Astrocyte of the spinal cord (primary cell): ENCODE results near the gene RHEBL1.

Experiments
- DNase-seq: peaks from one replicate; pipeline ENCODE4 v3.0.0; 2011; ENCODE audit warnings: low read depth, low spot score
- H3K4me3 ChIP-seq: 2 replicates; pipeline ENCODE4 v1.5.1; 2011; ENCODE audit warnings: low read depth, mild to moderate bottlenecking, low read length, moderate library complexity
- in situ Hi-C: cut with HindIII; loops from 2 replicates; pipeline ENCODE4 v1.10.0; 2017; ENCODE audit warnings: low sequenced_read_pairs
- TF ChIP-seq, protein P1 (sequence below): IDR thresholded peaks from 2 replicates; pipeline ENCODE4 v1.5.1; 2012; ENCODE audit warnings: low read depth, mild to moderate bottlenecking, low read length, inconsistent platforms

Gene RHEBL1

DNA sequence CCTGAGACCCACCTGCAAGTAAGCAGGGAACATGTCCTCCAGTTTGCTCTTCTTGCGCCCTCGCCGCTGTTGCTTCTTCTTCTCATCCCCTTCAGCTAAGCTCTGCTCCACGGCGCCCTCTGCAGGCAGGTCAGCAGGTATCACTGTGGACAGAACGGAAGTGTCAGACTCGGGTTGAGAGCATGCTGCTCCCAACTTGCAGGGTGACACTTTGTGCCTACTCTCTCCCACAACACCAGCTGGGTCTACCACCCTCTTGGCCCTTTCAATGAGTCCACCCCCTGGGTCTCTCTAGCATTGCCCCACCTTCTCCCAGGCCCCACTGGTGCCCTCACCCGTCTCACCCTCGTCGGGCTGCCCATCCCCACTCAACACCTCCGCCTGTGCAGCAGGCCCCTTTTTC lies 25.9 kb downstream of the RHEBL1 start:
- DNase-seq: peak; percentile 20
- in situ Hi-C loops: no loop called here
- H3K4me3 ChIP-seq: no peak overlapping the region
- TF ChIP-seq, protein P1, sequence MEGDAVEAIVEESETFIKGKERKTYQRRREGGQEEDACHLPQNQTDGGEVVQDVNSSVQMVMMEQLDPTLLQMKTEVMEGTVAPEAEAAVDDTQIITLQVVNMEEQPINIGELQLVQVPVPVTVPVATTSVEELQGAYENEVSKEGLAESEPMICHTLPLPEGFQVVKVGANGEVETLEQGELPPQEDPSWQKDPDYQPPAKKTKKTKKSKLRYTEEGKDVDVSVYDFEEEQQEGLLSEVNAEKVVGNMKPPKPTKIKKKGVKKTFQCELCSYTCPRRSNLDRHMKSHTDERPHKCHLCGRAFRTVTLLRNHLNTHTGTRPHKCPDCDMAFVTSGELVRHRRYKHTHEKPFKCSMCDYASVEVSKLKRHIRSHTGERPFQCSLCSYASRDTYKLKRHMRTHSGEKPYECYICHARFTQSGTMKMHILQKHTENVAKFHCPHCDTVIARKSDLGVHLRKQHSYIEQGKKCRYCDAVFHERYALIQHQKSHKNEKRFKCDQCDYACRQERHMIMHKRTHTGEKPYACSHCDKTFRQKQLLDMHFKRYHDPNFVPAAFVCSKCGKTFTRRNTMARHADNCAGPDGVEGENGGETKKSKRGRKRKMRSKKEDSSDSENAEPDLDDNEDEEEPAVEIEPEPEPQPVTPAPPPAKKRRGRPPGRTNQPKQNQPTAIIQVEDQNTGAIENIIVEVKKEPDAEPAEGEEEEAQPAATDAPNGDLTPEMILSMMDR: peak; percentile 81

DNA sequence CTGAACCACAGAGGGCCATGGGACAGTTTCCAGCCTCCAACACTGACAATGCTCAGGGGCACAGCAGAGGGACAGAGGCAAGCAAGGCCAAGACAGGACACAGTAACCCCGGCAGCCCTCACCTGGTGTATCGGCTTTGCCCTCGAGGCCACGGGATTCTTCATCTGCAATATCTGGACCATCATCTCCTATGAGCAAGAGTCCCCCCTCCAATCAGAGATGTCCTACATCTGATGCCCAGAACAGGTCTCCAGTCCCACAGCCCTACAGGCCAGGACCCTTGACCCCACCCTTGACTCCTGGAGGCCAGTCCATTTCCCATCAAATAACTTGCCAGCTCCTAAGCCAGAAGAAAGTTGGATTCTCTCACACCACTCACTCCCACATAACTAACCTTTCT lies 26.5 kb downstream of the RHEBL1 start:
- DNase-seq: no peak
- in situ Hi-C loops: no loop called here
- H3K4me3 ChIP-seq: no peak overlapping the region
- TF ChIP-seq, protein P1: no peak

DNA sequence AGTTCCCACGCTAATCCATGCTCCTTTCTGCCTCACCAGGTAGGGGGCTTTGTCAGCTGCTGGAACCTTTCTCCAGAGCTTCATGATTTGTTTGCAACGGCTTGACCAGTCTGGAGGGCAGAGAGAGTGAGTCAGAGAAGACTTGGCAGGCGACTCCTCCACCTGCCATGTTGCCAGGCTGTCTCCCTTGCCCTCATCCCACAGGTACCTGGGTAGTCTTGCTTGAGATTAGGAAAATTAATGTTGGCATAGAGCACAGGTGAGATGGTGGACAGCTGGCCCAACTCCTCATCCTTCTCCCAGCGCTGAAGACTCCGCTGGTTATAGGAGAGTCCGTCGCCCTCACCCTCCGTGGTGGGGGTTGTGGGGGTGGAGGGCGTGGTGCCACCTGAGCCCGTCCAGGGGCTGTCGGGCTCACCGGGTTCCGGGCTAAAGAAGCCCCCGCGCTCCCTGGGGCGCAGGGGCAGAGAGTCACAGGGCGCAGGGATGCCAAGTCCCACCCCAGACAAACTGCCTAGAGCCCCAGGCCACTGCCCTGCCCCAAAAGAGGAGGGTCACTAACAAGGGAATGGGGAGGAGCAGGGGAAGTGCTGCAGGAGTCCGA lies 27.8 kb downstream of the RHEBL1 start:
- no peak for DNase-seq
- no peak overlapping the region for H3K4me3 ChIP-seq
- TF ChIP-seq, protein P1: no peak
- in situ Hi-C loops: no loop called here

DNA sequence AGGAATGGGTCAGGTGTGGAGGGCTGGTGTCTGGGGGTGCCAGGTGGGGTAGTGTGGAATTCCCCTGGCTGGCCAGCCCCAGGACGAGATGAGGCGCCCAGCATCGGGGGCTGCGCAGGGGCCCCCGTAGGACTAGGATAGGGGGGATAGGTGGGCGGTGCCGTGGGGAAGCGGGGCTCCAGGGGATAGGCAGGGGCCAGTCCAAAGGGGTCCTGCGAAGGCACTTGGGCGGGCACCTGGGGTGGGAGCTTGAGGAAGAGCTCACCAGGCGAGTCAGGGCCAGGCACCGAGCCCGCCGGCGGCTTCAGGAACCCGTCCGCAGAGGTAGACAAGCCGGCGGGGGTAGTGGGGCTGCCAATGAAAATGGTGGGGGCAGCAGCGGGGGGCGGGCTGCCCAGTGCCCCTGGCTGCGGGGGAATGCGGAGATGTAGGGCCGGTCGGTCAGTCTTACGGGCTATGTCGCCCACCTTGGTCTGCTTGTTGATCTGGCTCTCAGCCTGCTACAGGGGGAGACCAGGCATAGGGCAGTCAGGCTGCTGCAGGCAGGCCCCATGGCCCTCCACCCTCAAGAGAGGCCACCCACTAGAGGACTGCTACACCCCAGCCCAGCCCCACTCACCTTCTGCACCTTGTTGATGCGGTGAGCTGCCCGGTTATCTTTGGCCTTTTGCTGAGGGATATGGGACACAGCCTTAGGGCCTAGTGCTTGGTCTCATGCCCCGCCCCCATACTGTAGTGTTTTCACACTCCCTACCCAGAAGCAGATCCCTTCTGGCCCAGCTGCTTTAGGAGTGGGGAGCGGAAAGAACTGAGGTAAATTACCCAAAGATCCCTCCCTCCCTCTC lies 28.5 kb downstream of the RHEBL1 start:
- in situ Hi-C loops: no loop called here
- DNase-seq: no peak
- H3K4me3 ChIP-seq: no peak overlapping the region
- TF ChIP-seq, protein P1: no peak

DNA sequence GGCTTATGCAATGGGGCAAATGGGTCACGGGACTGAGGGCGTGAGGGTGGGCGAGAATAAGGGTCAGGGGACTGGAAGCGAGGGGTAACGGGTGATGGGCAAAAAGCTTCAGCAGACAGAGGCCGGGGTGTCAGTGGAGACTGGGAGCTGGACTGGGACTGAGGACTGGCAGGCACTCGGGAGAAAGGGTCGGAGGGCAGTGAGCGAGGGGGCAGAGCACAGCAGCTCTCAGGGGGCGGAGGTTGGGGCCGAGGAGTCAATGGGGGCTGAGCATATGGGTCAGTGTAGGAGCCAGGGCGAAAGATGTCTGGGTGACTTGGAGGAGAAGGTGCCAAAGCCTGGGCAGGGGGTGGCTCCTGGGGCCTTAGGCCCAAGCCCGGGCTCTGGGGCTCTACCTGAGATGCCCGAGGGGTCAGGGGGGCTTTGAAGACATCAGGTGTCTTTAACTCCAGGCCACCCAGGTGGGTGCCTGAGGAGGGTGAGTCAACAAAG lies 29.4 kb downstream of the RHEBL1 start:
- no peak overlapping the region for H3K4me3 ChIP-seq
- no peak for DNase-seq
- TF ChIP-seq, protein P1: no peak
- in situ Hi-C loops: no loop called here

DNA sequence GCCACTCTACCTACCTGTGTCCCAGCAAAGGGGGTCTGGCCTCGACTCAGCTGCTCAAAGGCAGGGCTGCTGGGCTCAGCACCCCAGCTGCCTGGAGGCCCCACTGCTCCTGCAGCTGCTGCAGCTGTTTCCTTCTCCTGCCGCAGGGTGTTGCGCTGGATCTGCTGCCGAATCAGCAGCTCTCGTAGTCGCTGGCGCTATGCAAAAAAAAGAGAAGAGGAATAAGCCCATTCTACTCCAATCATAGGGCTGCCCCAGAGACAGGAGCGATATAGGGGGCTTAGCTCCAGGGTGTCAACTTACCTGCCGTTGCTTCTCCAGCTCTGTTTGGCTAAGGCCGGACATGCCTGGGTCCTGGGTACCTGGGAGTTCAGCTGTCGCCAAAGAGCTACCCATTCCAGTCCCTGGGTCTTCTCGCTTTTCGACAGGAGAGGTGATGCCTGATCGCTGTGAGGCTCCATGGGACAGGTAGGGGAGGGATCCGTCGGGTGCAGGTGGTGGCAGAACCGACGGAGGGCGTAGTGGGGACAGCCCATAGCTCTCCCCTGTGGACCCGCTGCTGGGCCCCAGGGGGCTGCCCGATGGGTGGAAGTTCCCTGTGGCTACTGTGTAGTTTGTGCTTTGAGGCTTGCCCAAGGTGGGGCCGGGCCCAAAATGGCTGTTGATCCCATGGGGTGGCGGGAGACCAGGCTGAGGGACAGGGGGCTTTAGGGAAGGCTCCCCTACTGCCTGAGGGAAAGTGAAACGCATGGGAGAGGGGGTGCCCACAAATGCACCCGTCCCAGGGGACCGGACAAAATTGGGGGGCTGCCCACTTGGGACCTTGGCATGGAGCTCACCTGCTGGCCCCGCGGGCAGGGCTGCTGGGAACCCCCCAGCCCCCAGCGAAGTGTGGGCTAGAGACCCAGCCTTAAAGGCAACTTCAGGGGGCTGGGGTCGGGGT lies 30.1 kb downstream of the RHEBL1 start:
- no peak for DNase-seq
- TF ChIP-seq, protein P1: no peak
- in situ Hi-C loops: no loop called here
- no peak overlapping the region for H3K4me3 ChIP-seq
